HepG2 (cell line): Measurements from ENCODE around the gene DIS3L2. TPM values are rescaled to one million over a fixed set of nuclear protein-coding genes. Genes with fewer than 3 reads are reported as not detected.

Source experiments
- ATAC-seq: fragments of 200-7000 bp; cut with Tn5 transposase; 3 replicates; pipeline ENCODE4 v1.9.1; 2020; ENCODE audit warnings: mild to moderate bottlenecking, moderate library complexity
- BruUV-seq: library from RNA; stranded (reverse); fragments of 400-500 nt; replicated peaks from 2 replicates; lab custom pipeline; 2021; lab: Mats Ljungman, UMichigan
- CTCF ChIA-PET: fragments of 300-600 bp; formaldehyde crosslinking; extraction: SDS; loops from one replicate; lab custom pipeline; 2021; ENCODE audit warnings: low total read pairs, inconsistent platforms, low intra/inter-chr PET ratio; lab: Yijun Ruan, JAX
- POLR2A ChIA-PET: fragments of 350-600 bp; sonication (Branson Sonifier 250); formaldehyde crosslinking; loops from one replicate; lab custom pipeline; 2020; ENCODE audit warnings: antibody characterized with exemption, inconsistent platforms; lab: Yijun Ruan, JAX
- DNase-seq: peaks from one replicate; pipeline ENCODE4 v3.0.0-alpha.2; 2015; ENCODE audit warnings: low spot score
- FAIRE-seq: peaks from 3 replicates; lab custom pipeline; 2011; peaks lifted over from hg19 to GRCh38; lab: Jason Lieb, UNC
- H2AFZ ChIP-seq: one replicate; pipeline ENCODE4 v1.6.1; 2011; ENCODE audit warnings: low read length, inconsistent platforms
- H3K27ac ChIP-seq: fragments of 300-600 bp; 3 replicates; pipeline ENCODE4 v1.8.0; 2011; ENCODE audit warnings: mixed run types, mild to moderate bottlenecking, mixed read lengths, low read length, inconsistent platforms; ENCODE audit not compliant: insufficient read depth; ENCODE audit errors: extremely low read length
- H3K27me3 ChIP-seq, 2 experiments: fragments of 200-600 bp in 1 of 2; 2 replicates in 1 of 2; 3 replicates in 1 of 2; pipeline versions ENCODE4 v1.6.0 to v1.8.0; 2011; ENCODE audit warnings: low read length in 2 of 2, mild to moderate bottlenecking in 2 of 2, moderate library complexity in 2 of 2, inconsistent platforms in 1 of 2; ENCODE audit not compliant: insufficient read depth in 2 of 2, control insufficient read depth in 1 of 2
- H3K36me3 ChIP-seq, 2 experiments: fragments of 200-600 bp in 1 of 2; replicated peaks in 1 of 2; 2 replicates in 1 of 2; 3 replicates in 1 of 2; pipeline versions ENCODE4 v1.5.1 to v1.8.0; 2011; ENCODE audit warnings: low read length in 2 of 2, inconsistent platforms in 1 of 2; ENCODE audit not compliant: insufficient read depth in 2 of 2, control insufficient read depth in 1 of 2
- H3K4me1 ChIP-seq: 2 replicates; pipeline ENCODE4 v1.5.1; 2012; ENCODE audit warnings: low read length, inconsistent platforms; ENCODE audit not compliant: insufficient read depth
- H3K4me2 ChIP-seq: 2 replicates; pipeline ENCODE4 v1.6.0; 2011; ENCODE audit warnings: low read depth, low read length, inconsistent platforms
- H3K4me3 ChIP-seq, 3 experiments: fragments of 200-600 bp in 1 of 3; sonication (generic), shearing (Covaris generic) in 1 of 3; replicated peaks in 1 of 3; 2 replicates each; pipeline ENCODE4 v1.5.1; 2011 to 2016; ENCODE audit warnings: low read length in 3 of 3, inconsistent platforms in 2 of 3, low read depth in 2 of 3, mild to moderate bottlenecking in 2 of 3, control low read depth in 1 of 3, mixed read lengths in 1 of 3; ENCODE audit not compliant: insufficient read depth in 1 of 3
- H3K79me2 ChIP-seq: one replicate; pipeline ENCODE4 v1.6.1; 2011; ENCODE audit warnings: low read length, inconsistent platforms; ENCODE audit not compliant: insufficient read depth
- H3K9ac ChIP-seq: 2 replicates; pipeline ENCODE4 v1.6.0; 2011; ENCODE audit warnings: mild to moderate bottlenecking, low read depth, low read length, inconsistent platforms; ENCODE audit not compliant: insufficient read depth
- H3K9me3 ChIP-seq: 2 replicates; pipeline ENCODE4 v1.5.1; 2012; ENCODE audit warnings: mild to moderate bottlenecking, low read length
- H4K20me1 ChIP-seq: 2 replicates; pipeline ENCODE4 v1.6.0; 2011; ENCODE audit warnings: inconsistent platforms, mild to moderate bottlenecking, low read length, moderate library complexity; ENCODE audit not compliant: insufficient read depth
- FOXO4 ChIP-seq: sonication (generic); formaldehyde crosslinking; conservative IDR thresholded peaks from 2 replicates; pipeline ENCODE4 v1.8.1; 2023; ENCODE audit warnings: missing genetic modification reagents
- HOXD1 ChIP-seq: sonication (generic); formaldehyde crosslinking; IDR thresholded peaks from 2 replicates; pipeline ENCODE4 v1.5.0; 2020; ENCODE audit warnings: missing genetic modification reagents
- ISL2 ChIP-seq: sonication (generic); formaldehyde crosslinking; IDR thresholded peaks from 2 replicates; pipeline ENCODE4 v1.5.0; 2020; ENCODE audit warnings: missing genetic modification reagents
- KLF12 ChIP-seq: sonication (generic); formaldehyde crosslinking; IDR thresholded peaks from 2 replicates; pipeline ENCODE4 v1.4.0; 2020; ENCODE audit warnings: missing genetic modification reagents, borderline replicate concordance
- KLF13 ChIP-seq: sonication (generic); formaldehyde crosslinking; IDR thresholded peaks from 2 replicates; pipeline ENCODE4 v1.4.0; 2020; ENCODE audit warnings: mild to moderate bottlenecking, missing genetic modification reagents
- MBD4 ChIP-seq: IDR thresholded peaks from 2 replicates; pipeline ENCODE4 v1.6.1; 2012; ENCODE audit warnings: low read length, inconsistent platforms, borderline replicate concordance
- RNF2 ChIP-seq: fragments of 450-650 bp; conservative IDR thresholded peaks from 2 replicates; pipeline ENCODE4 v1.6.1; 2016; ENCODE audit warnings: low read depth
- STAT6 ChIP-seq: sonication (generic); formaldehyde crosslinking; IDR thresholded peaks from 2 replicates; pipeline ENCODE4 v1.4.0; 2020; ENCODE audit warnings: missing genetic modification reagents, mild to moderate bottlenecking, borderline replicate concordance
- UBTF ChIP-seq: sonication (generic); formaldehyde crosslinking; IDR thresholded peaks from 2 replicates; pipeline ENCODE4 v1.4.0; 2020; ENCODE audit warnings: mild to moderate bottlenecking, missing genetic modification reagents
- ZFP62 ChIP-seq: sonication (generic); formaldehyde crosslinking; IDR thresholded peaks from 2 replicates; pipeline ENCODE4 v1.4.0; 2020; ENCODE audit warnings: missing genetic modification reagents
- ZKSCAN8 ChIP-seq: IDR thresholded peaks from 2 replicates; pipeline ENCODE4 v1.6.1; 2016; ENCODE audit warnings: borderline replicate concordance, missing genetic modification reagents, missing compliant biosample characterization
- ZNF253 ChIP-seq: sonication (generic); formaldehyde crosslinking; IDR thresholded peaks from 2 replicates; pipeline ENCODE4 v1.8.0; 2022; ENCODE audit warnings: mild to moderate bottlenecking, missing genetic modification reagents, borderline replicate concordance
- WGBS: methylation state at CpG from one replicate; pipeline ENCODE4 v1.1.6; 2017; ENCODE audit warnings: low lambda C conversion rate; 5-methylcytosine and 5-hydroxymethylcytosine counted together
- in situ Hi-C: cut with HindIII; loops from 2 replicates; pipeline ENCODE4 v1.10.0; 2017; ENCODE audit warnings: low pct_unique_long_range_greater_than_20kb; ENCODE audit not compliant: extremely low pct_ligation_motif_present
- intact Hi-C: fragments of 100-400 bp; cut with micrococcal nuclease; formaldehyde crosslinking; loops from one replicate; pipeline ENCODE4 v1.10.0; 2022; ENCODE audit not compliant: unreplicated experiment
- polyA plus RNA-seq, 8 experiments: library from polyadenylated mRNA; depleted of rRNA in 3 of 8; stranded (reverse) in 7 of 8; unstranded in 1 of 8; fragments of >200 nt; fragmentation: Illumina TruSeq in 4 of 8; extraction: Trizol in 4 of 8; gene quantifications; 2 replicates each; pipeline versions ENCODE4 v1.2.1 to v1.2.3, GENCODE V29; 2011 to 2016; ENCODE audit warnings: low read depth in 4 of 8, missing spikeins in 1 of 8, mixed read lengths in 1 of 8; ENCODE audit not compliant: insufficient read depth in 1 of 8
- total RNA-seq, 5 experiments: library from RNA; depleted of rRNA; stranded (reverse); fragments of >200 nt; fragmentation: Illumina TruSeq; extraction: Trizol; gene quantifications; 2 replicates each; pipeline ENCODE4 v1.2.3, GENCODE V29; 2016; ENCODE audit warnings: low read depth in 1 of 5

Gene DIS3L2
- total and polyA plus RNA-seq, 2 of the 13 experiments (the other 11 are each of a cell fraction or from before 2014, with no cell fraction given), result 7.0 to 23.9 TPM

GRCh38 chr2:232309592-232309991, 348.1 kb downstream of the DIS3L2 start:
- BruUV-seq, result no TSS peak
- H3K27ac ChIP-seq, result no peak overlapping the region
- 97% methylated on average over 3 of the region's 4 CpGs for WGBS
- H3K79me2 ChIP-seq, result no peaks in the 10 kb centered on the region
- intact Hi-C loops (no loop called here), in situ Hi-C loops (no loop called here)
- peaks cover 2% of the 10 kb centered on the region for H3K4me1 ChIP-seq
- peaks cover 5 to 11% of the 10 kb centered on the region in 2 experiments for H3K36me3 ChIP-seq
- H3K9me3 ChIP-seq, result peaks cover 18% of the 10 kb centered on the region
- no peak overlapping the region for H3K4me3 ChIP-seq
- ChIA-PET CTCF (no interaction called here), POLR2A (no interaction called here)
- no peak overlapping the region for H2AFZ ChIP-seq
- H4K20me1 ChIP-seq, result no peaks in the 10 kb centered on the region
- FAIRE-seq (no peak), DNase-seq (no peak), ATAC-seq (no peak)
- no peak overlapping the region for H3K9ac ChIP-seq
- H3K27me3 ChIP-seq, result no peaks in the 10 kb centered on the region
- TF ChIP-seq FOXO4 (CRISPR knock-in tag), result 0 out of 2 replicates have a peak, but pooled peaks have one; percentile 46
- no peak for TF ChIP-seq MBD4
- H3K4me2 ChIP-seq, result no peak overlapping the region

GRCh38 chr2:232310121-232310520, 348.6 kb downstream of the DIS3L2 start:
- Histone ChIP-seq H3K79me2 (no peaks in the 10 kb centered on the region), H3K36me3 (peaks cover 5 to 11% of the 10 kb centered on the region in 2 experiments), H3K9ac (no peak overlapping the region), H3K4me3 (no peak overlapping the region), H2AFZ (no peak overlapping the region), H3K4me2 (no peak overlapping the region), H3K4me1 (no peaks in the 10 kb centered on the region), H3K27ac (no peak overlapping the region), H4K20me1 (no peaks in the 10 kb centered on the region), H3K27me3 (no peaks in the 10 kb centered on the region), H3K9me3 (peaks cover 18% of the 10 kb centered on the region)
- FAIRE-seq (no peak), ATAC-seq (no peak; the same call in 2 of the 3 replicates), DNase-seq (no peak)
- ChIA-PET CTCF (no interaction called here), POLR2A (no interaction called here)
- intact Hi-C loops, result no loop called here
- BruUV-seq, result no TSS peak
- in situ Hi-C loops, result no loop called here
- 88% methylated on average over 8 of the region's 9 CpGs for WGBS
- TF ChIP-seq KLF13 (CRISPR knock-in tag), result no peak
- TF ChIP-seq ZKSCAN8, result no peak
- no peak for TF ChIP-seq RNF2
- TF ChIP-seq UBTF (CRISPR knock-in tag), result no peak
- TF ChIP-seq KLF12 (CRISPR knock-in tag), result no peak
- TF ChIP-seq ZFP62 (CRISPR knock-in tag), result no peak
- no peak for TF ChIP-seq STAT6
- no peak for TF ChIP-seq ZNF253 (CRISPR knock-in tag)
- TF ChIP-seq ISL2 (CRISPR knock-in tag), result no peak
- no peak for TF ChIP-seq HOXD1 (CRISPR knock-in tag)
